Measurements from ENCODE around the gene RFC1.

- TF ChIP-seq CTCF (conservative IDR thresholded peaks at IDR 0.05 in 1 of 2, IDR thresholded peaks at IDR 0.05 in 1 of 2; ENCODE audit: low read depth in 1 of 2, low read length in 2 of 2) (no peak), EZH2 (IDR thresholded peaks at IDR 0.05; ENCODE audit: low read length, missing control alignments) (no peak)
Observed at GRCh38 chr4:39286263-39286662, 79.9 kb downstream of the RFC1 start.

All from fibroblast of lung (primary cell).